GM12874 (cell line): Measurements from ENCODE around the gene NOBOX.
A peak's percentile ranks its signal among the peaks of the same experiment; 100 is the strongest.

Experiments used
- CTCF ChIP-seq: IDR thresholded peaks from 2 replicates; pipeline ENCODE4 v1.5.1; 2011; ENCODE audit warnings: low read depth, mild to moderate bottlenecking, control low read depth, low read length, moderate library complexity; ENCODE audit not compliant: insufficient read depth

Gene NOBOX

DNA sequence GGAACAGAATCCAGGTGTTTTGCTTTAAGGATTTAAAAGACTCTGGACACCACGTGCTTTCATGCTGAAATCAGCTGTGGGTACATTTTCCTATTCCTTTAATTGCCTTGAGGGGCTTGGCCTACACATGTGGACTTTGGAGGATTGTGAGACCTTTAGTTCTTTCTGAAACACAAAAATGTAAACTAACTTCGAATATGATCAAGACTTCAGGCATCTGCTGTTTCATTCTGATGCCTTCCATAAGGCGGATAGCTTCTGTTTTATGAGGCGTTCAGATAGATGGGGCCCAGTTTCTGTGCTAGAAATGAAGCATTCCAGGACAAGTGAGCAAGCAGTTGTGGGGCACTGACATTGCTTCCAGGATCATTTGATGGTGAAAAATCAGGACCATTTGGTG, 1.5 kb upstream of the NOBOX start:
- TF ChIP-seq CTCF: no peak

- TF ChIP-seq CTCF: no peak
Measured at GRCh38 chr7:144403102-144403501, 391 bp downstream of the NOBOX start.

DNA sequence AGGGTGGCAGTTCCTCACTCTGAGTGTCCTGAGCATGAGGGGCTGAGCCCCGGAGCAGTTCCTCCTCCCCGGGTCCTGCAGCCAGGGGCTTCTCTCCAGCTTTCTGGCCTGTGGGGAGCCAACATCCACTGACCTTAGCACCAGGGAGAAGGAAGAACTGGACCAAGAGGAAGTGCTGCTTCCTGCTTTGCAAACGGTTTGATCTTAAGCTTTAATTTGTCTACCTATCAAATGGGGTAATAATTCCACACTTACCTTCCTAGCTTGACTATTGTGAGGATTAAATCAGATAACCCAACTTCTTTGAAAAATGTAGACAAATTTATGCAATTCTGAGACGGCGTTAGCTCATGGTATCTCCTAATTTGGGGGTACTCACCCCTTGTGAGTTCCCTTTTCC, 2.0 kb downstream of the NOBOX start:
- TF ChIP-seq CTCF: no peak

- TF ChIP-seq CTCF: no peak
Measured at GRCh38 chr7:144399946-144400345, 3.5 kb downstream of the NOBOX start.

- TF ChIP-seq CTCF: no peak
Measured at GRCh38 chr7:144398911-144399310, 4.6 kb downstream of the NOBOX start.

GRCh38 chr7:144398291-144398690, 5.2 kb downstream of the NOBOX start:
- no peak for TF ChIP-seq CTCF

GRCh38 chr7:144397086-144397485, 6.4 kb downstream of the NOBOX start:
- no peak for TF ChIP-seq CTCF

DNA sequence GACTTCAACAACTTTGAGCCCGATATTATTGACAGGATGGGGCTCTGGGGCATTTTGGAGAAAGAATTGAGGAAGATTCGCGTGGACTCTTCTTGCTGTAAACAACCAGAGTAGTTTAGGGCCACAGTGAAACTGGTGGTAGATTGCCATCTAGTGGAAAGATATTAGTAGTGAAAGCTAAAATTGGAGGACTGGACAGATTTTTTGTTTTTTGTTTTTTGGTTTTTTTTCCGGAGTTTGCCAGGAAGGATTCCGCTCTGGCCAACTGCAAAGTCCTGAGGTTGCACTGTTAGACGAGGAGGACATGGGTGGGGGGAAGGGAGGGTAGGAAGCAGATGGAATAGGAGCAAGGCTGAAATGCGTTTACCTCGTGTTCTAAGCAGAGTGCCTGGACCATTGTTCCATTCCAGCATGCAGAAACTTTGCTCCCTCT, 11.7 kb downstream of the NOBOX start:
- peak; percentile 50 for TF ChIP-seq CTCF
